ENCODE measurements around the gene WFS1.

DNA sequence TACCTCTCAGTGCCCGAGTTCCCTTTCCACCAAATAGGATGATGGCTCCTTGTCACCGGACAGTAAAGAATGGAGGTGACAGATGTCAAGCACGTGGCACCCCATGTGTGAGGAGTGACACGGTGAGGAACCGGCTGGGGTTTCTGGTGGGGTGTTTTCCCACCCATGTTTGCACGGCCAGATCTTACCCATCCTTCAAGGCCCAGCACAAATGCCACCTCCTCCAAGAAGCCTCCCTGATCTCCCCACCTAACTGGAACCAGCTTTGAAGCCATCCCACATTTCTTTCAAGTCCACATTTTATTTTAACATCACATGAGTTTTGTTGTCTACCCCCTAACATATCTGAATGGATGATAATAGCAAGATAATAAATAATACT lies 63.0 kb downstream of the WFS1 start:
- TF ChIP-seq TEAD4 (IDR thresholded peaks at IDR 0.05) (no peak), YY1 (IDR thresholded peaks at IDR 0.05; ENCODE audit: low read depth) (no peak), EP300 (IDR thresholded peaks at IDR 0.05; ENCODE audit: borderline replicate concordance) (no peak)
